PC-3 (cell line): ENCODE measurements around the gene MLANA. TPM values are rescaled to one million over a fixed set of nuclear protein-coding genes. Genes with fewer than 3 reads are reported as not detected.

Source experiments
- ATAC-seq: fragments of 200-7000 bp; cut with Tn5 transposase; 2 replicates; pipeline ENCODE4 v1.9.1; 2020; ENCODE audit warnings: mild to moderate bottlenecking, moderate library complexity
- BruUV-seq: library from RNA; stranded (reverse); fragments of 400-500 nt; replicated peaks from 2 replicates; lab custom pipeline; 2021; lab: Mats Ljungman, UMichigan
- CTCF ChIA-PET: fragments of 300-600 bp; sonication (Branson Sonifier 250); formaldehyde crosslinking; loops from one replicate; lab custom pipeline; 2022; ENCODE audit warnings: antibody characterized with exemption; lab: Charles Lee
- POLR2A ChIA-PET: fragments of 300-600 bp; sonication (Branson Sonifier 250); formaldehyde crosslinking; loops from one replicate; lab custom pipeline; 2022; ENCODE audit warnings: antibody characterized with exemption; ENCODE audit not compliant: unreplicated experiment; lab: Charles Lee
- DNase-seq: peaks from one replicate; pipeline ENCODE4 v3.0.0-alpha.2; 2015
- H2AFZ ChIP-seq: fragments of 300-600 bp; sonication (generic); 2 replicates; pipeline ENCODE4 v1.6.0; 2016; ENCODE audit warnings: antibody characterized with exemption, low read length
- H3F3A ChIP-seq: fragments of 300-600 bp; sonication (generic); one replicate; pipeline ENCODE4 v1.6.0; 2017; ENCODE audit warnings: antibody characterized with exemption, low read length, control low read depth, mild to moderate bottlenecking; ENCODE audit not compliant: unreplicated experiment
- H3K27ac ChIP-seq: fragments of 300-600 bp; sonication (generic); 2 replicates; pipeline ENCODE4 v1.5.1; 2016; ENCODE audit warnings: mild to moderate bottlenecking, low read length
- H3K27me3 ChIP-seq: fragments of 300-600 bp; sonication (generic); 2 replicates; pipeline ENCODE4 v1.6.1; 2016; ENCODE audit warnings: low read length, mixed read lengths
- H3K36me3 ChIP-seq: fragments of 300-600 bp; sonication (generic); 2 replicates; pipeline ENCODE4 v1.6.1; 2016; ENCODE audit warnings: low read depth, mixed run types, low read length, mixed read lengths
- H3K4me1 ChIP-seq: fragments of 300-600 bp; sonication (generic); 2 replicates; pipeline ENCODE4 v1.5.1; 2016; ENCODE audit warnings: low read length; ENCODE audit not compliant: insufficient read depth
- H3K4me2 ChIP-seq: fragments of 300-600 bp; sonication (generic); 2 replicates; pipeline ENCODE4 v1.6.0; 2016; ENCODE audit warnings: low read length
- H3K4me3 ChIP-seq: fragments of 300-600 bp; sonication (generic); 2 replicates; pipeline ENCODE4 v1.5.1; 2016; ENCODE audit warnings: mild to moderate bottlenecking, low read length, mixed read lengths
- H3K79me2 ChIP-seq: fragments of 300-600 bp; sonication (generic); 2 replicates; pipeline ENCODE4 v1.6.1; 2017; ENCODE audit warnings: low read length, mixed read lengths
- H3K9ac ChIP-seq: fragments of 300-600 bp; sonication (generic); 2 replicates; pipeline ENCODE4 v1.6.0; 2016; ENCODE audit warnings: mild to moderate bottlenecking, low read length
- H3K9me2 ChIP-seq: fragments of 300-600 bp; sonication (generic); replicated peaks from 2 replicates; pipeline ENCODE4 v1.6.1; 2016; ENCODE audit warnings: mixed run types, low read length, mixed read lengths
- H3K9me3 ChIP-seq: fragments of 300-600 bp; sonication (generic); 2 replicates; pipeline ENCODE4 v1.6.1; 2016; ENCODE audit warnings: low read length, mixed read lengths
- H4K20me1 ChIP-seq: fragments of 300-600 bp; sonication (generic); 2 replicates; pipeline ENCODE4 v1.6.1; 2016; ENCODE audit warnings: low read length, mixed read lengths
- EZH2 ChIP-seq: fragments of 300-600 bp; sonication (generic); IDR thresholded peaks from one replicate; pipeline ENCODE4 v1.6.1; 2017; ENCODE audit warnings: antibody characterized with exemption, mild to moderate bottlenecking, low read length; ENCODE audit not compliant: unreplicated experiment
- EZH2phosphoT487 ChIP-seq: fragments of 300-600 bp; sonication (generic); IDR thresholded peaks from 2 replicates; pipeline ENCODE4 v1.6.1; 2018; ENCODE audit warnings: mild to moderate bottlenecking, antibody characterized with exemption, low read length, borderline replicate concordance
- intact Hi-C: fragments of 100-400 bp; cut with micrococcal nuclease; formaldehyde crosslinking; loops from 2 replicates; pipeline ENCODE4 v1.9.0; 2023
- total RNA-seq: library from RNA; depleted of rRNA; stranded (reverse); fragments of >200 nt; gene quantifications from 2 replicates; pipeline ENCODE4 v1.2.3, GENCODE V29; 2014
- TF ChIP-seq, protein P1 (sequence below): fragments of 300-600 bp; sonication (generic); conservative IDR thresholded peaks from 2 replicates; pipeline ENCODE4 v1.5.1; 2017; ENCODE audit warnings: antibody characterized with exemption, low read depth, mild to moderate bottlenecking, low read length

MLANA gene
- total RNA-seq, 1 experiment from 2014 or later, result not detected

DNA sequence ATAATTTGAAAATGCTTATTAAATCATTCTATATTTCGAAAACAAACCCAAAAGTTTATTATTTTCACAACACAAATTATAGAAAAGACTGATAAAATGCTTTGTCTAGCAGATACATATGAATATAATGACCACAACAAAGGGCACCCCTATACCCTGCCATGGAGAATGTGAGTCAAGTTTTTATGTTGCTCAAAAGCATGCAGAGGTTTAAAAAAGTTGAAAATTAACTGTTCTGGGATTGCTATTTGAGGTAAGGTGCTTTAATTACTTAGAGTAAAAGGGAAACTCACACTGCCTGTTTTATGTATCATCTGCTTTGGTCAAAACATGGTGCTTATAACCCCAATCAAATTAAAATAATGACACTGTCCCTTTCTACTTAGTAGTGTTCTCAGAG lies 41.0 kb downstream of the MLANA start:
- Histone ChIP-seq H3K36me3 (no peaks in the 10 kb centered on the region; the same call in 1 of the 2 replicates), H3K9me2 (no peaks in the 10 kb centered on the region), H3K9ac (no peak overlapping the region), H3K27me3 (no peaks in the 10 kb centered on the region), H3K79me2 (no peaks in the 10 kb centered on the region), H3K4me1 (no peaks in the 10 kb centered on the region), H2AFZ (no peak overlapping the region), H3F3A (no peaks in the 10 kb centered on the region), H3K4me3 (no peak overlapping the region), H3K9me3 (no peaks in the 10 kb centered on the region), H4K20me1 (no peaks in the 10 kb centered on the region), H3K27ac (no peak overlapping the region), H3K4me2 (no peak overlapping the region)
- DNase-seq, result no peak
- POLR2A ChIA-PET, result no interaction called here
- CTCF ChIA-PET, result no interaction called here
- TF ChIP-seq EZH2phosphoT487 (no peak), EZH2 (no peak)
- TF ChIP-seq, protein P1, sequence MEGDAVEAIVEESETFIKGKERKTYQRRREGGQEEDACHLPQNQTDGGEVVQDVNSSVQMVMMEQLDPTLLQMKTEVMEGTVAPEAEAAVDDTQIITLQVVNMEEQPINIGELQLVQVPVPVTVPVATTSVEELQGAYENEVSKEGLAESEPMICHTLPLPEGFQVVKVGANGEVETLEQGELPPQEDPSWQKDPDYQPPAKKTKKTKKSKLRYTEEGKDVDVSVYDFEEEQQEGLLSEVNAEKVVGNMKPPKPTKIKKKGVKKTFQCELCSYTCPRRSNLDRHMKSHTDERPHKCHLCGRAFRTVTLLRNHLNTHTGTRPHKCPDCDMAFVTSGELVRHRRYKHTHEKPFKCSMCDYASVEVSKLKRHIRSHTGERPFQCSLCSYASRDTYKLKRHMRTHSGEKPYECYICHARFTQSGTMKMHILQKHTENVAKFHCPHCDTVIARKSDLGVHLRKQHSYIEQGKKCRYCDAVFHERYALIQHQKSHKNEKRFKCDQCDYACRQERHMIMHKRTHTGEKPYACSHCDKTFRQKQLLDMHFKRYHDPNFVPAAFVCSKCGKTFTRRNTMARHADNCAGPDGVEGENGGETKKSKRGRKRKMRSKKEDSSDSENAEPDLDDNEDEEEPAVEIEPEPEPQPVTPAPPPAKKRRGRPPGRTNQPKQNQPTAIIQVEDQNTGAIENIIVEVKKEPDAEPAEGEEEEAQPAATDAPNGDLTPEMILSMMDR, result no peak
- intact Hi-C loops, result no loop called here
- no peak for ATAC-seq
- BruUV-seq, result no TSS peak

DNA sequence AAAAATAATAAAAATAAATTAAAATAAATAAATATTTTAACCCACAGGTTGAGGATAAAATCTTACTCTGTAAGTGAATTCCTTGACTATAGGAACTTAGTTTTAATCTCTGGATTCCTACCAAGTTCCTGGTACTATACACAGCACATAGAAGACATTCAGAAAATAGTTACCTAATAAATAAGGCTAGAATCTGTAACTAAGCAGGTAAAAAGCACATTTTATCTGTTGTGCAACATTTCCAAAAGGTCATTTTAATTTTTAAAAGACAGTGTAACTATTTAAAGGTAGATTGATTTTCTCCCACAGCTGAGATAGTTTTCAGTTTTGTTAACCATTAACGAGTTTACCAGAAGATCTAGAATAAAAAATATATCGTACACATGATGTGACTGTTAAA lies 47.8 kb downstream of the MLANA start:
- no peaks in the 10 kb centered on the region for H3K9me3 ChIP-seq
- intact Hi-C loops, result no loop called here
- no peaks in the 10 kb centered on the region for H3F3A ChIP-seq
- H3K9me2 ChIP-seq, result no peaks in the 10 kb centered on the region
- no peak overlapping the region for H3K27ac ChIP-seq
- no peak overlapping the region for H3K4me2 ChIP-seq
- no peak for DNase-seq
- no peaks in the 10 kb centered on the region for H3K79me2 ChIP-seq
- no peaks in the 10 kb centered on the region for H3K27me3 ChIP-seq
- ChIA-PET POLR2A (no interaction called here), CTCF (no interaction called here)
- no peak for TF ChIP-seq EZH2phosphoT487
- TF ChIP-seq, protein P1, result no peak
- no peak for TF ChIP-seq EZH2
- H3K4me3 ChIP-seq, result no peak overlapping the region
- H4K20me1 ChIP-seq, result no peaks in the 10 kb centered on the region
- H3K36me3 ChIP-seq, result no peaks in the 10 kb centered on the region; the same call in 1 of the 2 replicates
- H3K9ac ChIP-seq, result no peak overlapping the region
- H2AFZ ChIP-seq, result no peak overlapping the region
- no TSS peak for BruUV-seq
- no peak for ATAC-seq
- H3K4me1 ChIP-seq, result 0 out of 2 replicates have a peak, but pooled peaks cover 2% of the 10 kb centered on the region

DNA sequence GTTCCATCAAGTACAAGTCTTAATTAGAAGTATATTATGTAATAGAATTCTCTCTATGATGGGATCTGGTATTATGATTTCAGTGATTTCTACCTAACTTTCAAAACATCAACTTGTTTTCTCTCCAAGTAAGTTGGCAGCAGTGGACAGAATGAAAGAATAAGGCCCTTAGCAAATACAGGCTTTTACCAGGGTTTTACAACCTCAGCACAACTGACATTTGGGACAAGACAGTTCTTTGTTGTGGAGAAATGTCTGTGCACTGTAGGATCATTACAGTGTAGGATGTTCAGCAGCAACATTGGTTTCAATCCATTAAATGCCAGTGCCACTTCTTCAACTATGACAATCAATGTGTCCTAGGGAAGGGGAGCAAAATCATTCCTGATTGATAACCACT lies 48.8 kb downstream of the MLANA start:
- no peaks in the 10 kb centered on the region for H3K9me3 ChIP-seq
- 0 out of 2 replicates have a peak, but pooled peaks cover 5% of the 10 kb centered on the region for H3K4me1 ChIP-seq
- no peak for TF ChIP-seq EZH2phosphoT487
- no peak for TF ChIP-seq EZH2
- TF ChIP-seq, protein P1, result no peak
- no peak overlapping the region for H3K4me3 ChIP-seq
- POLR2A ChIA-PET, result no interaction called here
- DNase-seq, result no peak
- H3F3A ChIP-seq, result no peaks in the 10 kb centered on the region
- H3K9ac ChIP-seq, result no peak overlapping the region
- intact Hi-C loops, result no loop called here
- ATAC-seq, result no peak
- no peaks in the 10 kb centered on the region for H3K36me3 ChIP-seq
- no peak overlapping the region for H3K27ac ChIP-seq
- H2AFZ ChIP-seq, result no peak overlapping the region
- H3K27me3 ChIP-seq, result no peaks in the 10 kb centered on the region
- CTCF ChIA-PET, result no interaction called here
- H3K4me2 ChIP-seq, result no peak overlapping the region
- H4K20me1 ChIP-seq, result no peaks in the 10 kb centered on the region
- BruUV-seq, result no TSS peak
- no peaks in the 10 kb centered on the region for H3K9me2 ChIP-seq
- no peaks in the 10 kb centered on the region for H3K79me2 ChIP-seq
